ENCODE measurements around the gene SNTB2.

DNA sequence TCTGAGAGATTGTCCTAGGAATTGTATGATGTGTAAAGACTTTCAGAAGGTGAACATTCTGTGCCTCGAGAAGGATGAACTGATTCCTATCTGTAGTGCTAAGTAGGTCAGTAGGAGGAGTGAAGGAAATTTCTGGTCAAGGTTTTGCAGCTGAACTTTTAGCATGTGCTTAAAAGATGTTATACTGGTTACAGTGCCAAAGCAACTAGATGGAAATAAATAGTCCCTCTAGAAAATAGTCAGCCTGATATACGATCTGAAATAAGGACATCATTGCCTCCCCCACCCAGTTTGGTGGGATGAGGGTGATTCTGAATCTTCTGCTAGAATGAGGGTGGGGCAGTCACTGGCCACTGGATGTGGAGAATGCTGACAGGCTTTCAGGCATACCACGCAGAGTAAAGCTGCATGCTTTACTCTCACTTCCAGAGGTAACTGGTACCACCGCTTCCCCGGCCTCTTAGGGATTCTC lies 66.9 kb downstream of the SNTB2 start:
- TF ChIP-seq CTCF (IDR thresholded peaks at IDR 0.05) (no peak), TAF1 (IDR thresholded peaks at IDR 0.05; ENCODE audit: borderline replicate concordance, low read depth, low read length) (no peak), RFX5 (IDR thresholded peaks at IDR 0.05; ENCODE audit: low read length) (no peak), MXI1 (IDR thresholded peaks at IDR 0.05; ENCODE audit: low read depth, low read length) (no peak), FOXM1 (IDR thresholded peaks at IDR 0.05; ENCODE audit: low read depth) (no peak), NRF1 (IDR thresholded peaks at IDR 0.05; ENCODE audit: low read depth, low read length) (no peak)
- TF ChIP-seq, protein P1, sequence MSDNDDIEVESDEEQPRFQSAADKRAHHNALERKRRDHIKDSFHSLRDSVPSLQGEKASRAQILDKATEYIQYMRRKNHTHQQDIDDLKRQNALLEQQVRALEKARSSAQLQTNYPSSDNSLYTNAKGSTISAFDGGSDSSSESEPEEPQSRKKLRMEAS (IDR thresholded peaks at IDR 0.05; ENCODE audit: low read depth) = no peak

Measured in SK-N-SH (cell line).